LNCAP (cell line): ENCODE data around the gene RPS6KB2.

Experiments used
- TF ChIP-seq, protein P1 (sequence below): fragments of 450-650 bp; IDR thresholded peaks from 2 replicates; pipeline ENCODE4 v1.5.1; 2017; ENCODE audit warnings: mild to moderate bottlenecking

The RPS6KB2 gene

DNA sequence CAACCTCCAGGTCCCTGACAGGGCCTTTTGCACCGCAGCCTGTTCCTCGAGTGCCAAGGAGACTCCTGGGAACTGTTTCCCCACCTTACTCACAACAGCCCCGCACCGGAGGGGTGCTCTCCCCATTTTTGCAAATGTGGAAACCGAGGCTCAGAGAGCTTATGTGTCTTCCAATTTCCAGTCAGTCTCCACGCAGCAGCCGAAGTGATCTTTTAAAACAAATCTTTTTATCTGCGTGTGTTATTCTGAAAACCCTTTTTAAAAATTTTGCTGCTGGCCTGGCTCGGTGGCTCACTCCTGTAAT, 41.2 kb downstream of the RPS6KB2 start:
- TF ChIP-seq, protein P1, sequence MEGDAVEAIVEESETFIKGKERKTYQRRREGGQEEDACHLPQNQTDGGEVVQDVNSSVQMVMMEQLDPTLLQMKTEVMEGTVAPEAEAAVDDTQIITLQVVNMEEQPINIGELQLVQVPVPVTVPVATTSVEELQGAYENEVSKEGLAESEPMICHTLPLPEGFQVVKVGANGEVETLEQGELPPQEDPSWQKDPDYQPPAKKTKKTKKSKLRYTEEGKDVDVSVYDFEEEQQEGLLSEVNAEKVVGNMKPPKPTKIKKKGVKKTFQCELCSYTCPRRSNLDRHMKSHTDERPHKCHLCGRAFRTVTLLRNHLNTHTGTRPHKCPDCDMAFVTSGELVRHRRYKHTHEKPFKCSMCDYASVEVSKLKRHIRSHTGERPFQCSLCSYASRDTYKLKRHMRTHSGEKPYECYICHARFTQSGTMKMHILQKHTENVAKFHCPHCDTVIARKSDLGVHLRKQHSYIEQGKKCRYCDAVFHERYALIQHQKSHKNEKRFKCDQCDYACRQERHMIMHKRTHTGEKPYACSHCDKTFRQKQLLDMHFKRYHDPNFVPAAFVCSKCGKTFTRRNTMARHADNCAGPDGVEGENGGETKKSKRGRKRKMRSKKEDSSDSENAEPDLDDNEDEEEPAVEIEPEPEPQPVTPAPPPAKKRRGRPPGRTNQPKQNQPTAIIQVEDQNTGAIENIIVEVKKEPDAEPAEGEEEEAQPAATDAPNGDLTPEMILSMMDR: no peak; the same call in 1 of the 2 replicates

DNA sequence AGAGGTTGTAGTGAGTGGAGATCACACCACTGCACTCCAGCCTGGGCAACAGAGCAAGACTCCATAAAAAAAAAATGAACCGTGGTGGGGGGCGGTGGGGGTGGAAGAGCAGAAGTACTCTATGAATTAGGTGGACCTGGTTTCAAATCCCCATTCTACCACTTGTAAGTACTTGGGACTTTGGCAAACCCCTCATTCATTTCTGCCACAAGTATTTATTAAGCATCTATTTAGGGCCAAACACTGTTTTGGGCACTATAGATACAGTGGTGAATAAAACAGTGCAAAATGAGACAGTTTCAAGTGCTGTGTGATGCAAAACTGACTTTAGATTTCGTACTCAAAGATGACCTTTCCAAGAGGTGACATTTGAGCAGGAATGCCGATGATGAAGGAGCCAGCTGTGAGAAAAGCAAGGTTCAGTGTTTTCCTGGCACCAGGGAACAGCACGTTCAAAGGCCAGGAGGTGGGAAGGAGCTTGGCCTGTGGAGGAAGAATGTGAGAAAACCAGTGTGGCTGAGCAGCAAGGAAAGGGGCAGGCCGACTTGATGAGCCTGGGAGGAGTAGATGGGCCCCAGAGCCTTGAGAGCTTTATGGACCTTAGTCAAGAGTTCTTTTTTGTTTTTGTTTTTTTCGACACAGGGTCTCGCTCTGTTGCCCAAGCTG, 42.2 kb downstream of the RPS6KB2 start:
- TF ChIP-seq, protein P1: no peak

DNA sequence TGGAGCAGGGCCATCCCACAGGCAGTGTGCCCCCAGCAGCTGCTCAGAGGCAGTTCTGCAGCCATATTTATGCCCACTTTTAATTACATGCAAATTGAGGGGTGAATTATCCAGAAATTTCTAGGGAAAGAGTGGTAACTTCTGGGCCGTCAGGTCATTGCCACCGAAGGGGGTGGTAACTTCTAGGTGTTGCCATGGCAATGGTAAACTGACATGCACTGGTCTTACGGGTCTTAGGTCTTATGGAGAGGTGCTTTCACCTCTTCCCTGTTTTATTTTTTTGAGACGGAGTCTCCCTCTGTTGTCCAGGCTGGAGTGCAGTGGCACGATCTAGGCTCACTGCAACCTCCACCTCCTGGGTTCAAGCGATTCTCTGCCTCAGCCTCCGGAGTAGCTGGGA, 44.6 kb downstream of the RPS6KB2 start:
- TF ChIP-seq, protein P1: no peak

DNA sequence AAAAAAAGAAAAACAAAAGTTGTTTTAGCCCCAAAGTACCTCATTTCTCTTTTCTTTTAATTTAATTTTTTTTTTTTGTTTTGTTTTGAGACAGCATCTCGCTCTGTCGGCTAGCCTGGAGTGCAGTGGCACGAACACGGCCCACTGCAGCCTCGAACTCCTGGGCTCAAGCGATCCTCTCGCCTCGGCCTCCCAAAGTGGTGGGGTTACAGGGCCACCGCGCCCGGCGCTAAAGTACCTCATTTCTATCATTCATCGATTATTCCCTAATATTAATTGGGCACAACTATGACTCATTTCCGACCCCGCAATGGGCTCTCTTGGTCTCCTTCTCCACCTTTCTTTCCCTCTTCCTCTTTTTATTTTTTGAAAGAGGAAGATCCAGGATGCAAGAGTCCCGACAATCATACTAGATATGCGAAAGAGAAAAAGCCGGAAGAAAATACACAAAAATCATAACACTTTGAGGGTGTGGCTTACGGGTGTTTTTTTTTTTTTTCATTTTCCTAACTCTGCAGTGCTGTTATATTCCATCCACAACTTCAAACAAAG, 54.1 kb downstream of the RPS6KB2 start:
- TF ChIP-seq, protein P1: no peak

DNA sequence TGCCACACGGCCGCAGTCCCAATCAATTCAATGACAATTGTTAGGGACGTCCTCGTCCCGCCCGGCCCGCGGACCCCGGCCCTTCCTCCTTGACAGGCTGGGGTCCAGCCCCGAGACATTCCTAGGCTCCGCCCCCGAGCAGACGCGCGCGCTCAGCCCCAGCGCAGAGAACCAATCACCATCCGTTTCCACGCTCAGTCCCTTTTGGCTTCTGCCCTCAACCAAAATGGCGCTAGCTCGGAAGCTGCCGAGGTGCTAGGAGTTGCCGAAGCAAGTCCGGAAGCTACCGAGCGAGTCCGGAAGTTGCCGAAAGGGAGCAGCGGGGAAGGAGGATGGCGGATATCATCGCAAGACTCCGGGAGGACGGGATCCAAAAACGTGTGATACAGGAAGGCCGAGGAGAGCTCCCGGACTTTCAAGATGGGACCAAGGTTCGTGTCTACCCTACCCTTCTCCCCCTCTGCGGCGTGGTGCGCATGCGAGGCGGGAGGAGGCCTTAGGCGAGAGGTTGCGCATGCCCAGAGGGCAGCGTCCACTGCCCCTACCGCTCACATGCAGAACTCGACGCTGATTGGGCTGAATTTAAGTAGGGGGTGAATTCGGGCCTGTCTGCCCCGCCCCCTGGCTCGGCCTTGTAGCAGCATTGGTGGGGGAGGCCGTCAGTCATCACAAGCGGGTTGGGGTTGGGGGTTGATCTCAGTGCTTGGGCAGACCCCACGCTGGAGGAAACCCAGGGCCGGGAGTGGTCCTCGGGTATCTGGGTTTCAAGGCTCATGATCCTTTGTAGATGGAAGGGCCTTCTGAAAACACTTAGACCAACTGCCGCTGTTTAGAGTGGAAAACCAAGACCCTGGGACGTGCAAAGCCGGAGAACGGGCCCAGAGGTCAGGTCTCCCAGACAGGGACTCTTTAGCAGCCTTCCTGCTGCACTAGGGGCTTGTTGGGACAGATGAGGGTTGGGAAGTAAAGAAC, 54.8 kb downstream of the RPS6KB2 start, which contains the start of gene AIP:
Gene AIP (plus strand): TSS at position 200 of the 972 bp plus-strand sequence. CDS start 133 bp downstream, at position 333.
- TF ChIP-seq, protein P1: no peak

DNA sequence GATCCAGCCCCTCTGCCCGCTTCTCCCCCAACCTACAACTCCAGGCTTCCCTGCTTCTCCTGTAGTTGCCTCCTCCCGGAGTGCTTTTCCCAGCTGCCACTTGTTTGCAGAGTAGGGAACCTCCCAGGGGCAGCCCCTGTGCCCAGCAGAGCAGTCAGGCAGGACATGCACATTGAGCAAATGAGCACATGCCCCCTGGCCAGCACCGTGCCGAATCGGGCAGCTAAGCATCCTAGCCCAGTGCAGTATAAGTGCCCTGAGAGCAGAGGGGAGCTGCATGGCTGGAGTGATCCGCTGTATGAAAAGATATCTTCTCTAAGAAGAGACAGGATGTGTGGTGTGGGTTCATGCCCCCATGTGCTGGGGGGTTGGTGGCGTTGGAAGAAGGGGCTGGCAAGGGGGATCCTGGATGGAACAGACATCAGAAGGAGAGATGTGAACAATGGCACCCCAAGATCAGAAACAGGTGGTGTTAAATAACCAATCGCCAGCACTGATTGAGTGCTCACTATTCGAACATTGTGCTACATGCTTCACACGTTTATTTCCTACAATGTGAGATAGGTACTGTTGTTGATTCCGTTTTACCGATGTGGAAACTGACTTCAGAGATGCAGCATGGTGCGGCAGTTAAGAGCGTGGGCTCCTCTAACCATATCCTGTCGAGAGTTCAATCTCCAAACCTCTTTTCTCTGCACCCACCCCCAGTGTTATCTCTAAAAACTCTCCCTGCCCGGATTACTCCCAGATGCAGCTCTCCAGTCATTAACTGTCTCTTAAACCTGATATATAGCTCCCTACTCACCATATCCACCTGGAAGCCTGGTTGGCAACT, 55.8 kb downstream of the RPS6KB2 start:
- TF ChIP-seq, protein P1: no peak

DNA sequence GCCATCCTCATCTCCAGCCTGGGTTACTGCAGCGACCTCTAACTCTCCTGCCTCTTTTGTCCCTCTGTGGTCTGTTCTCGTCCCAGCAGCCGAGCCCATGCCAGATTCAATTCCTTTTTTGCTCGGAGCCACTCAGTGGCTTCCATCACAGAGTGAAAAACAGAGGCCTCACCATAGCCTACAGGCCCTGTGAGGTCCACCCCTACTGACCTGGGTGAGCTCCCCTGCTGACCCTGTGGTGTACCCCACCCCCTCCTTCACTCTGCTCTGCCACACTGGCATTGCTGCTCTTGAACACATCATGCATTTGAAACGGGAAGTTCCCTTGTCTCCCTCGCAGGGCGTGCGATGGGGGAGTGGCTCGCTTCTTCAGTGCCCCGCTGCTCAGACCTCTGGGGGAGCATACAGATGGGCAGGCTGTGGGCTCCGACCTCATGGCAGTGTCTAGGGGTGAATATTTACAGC, 56.6 kb downstream of the RPS6KB2 start:
- TF ChIP-seq, protein P1: no peak
